ENCODE data around the gene AQP12A. TPM values are rescaled to one million over a fixed set of nuclear protein-coding genes. Genes with fewer than 3 reads are reported as not detected.

AQP12A gene
- total and polyA plus RNA-seq, 2 experiments from 2014 or later = not detected

DNA sequence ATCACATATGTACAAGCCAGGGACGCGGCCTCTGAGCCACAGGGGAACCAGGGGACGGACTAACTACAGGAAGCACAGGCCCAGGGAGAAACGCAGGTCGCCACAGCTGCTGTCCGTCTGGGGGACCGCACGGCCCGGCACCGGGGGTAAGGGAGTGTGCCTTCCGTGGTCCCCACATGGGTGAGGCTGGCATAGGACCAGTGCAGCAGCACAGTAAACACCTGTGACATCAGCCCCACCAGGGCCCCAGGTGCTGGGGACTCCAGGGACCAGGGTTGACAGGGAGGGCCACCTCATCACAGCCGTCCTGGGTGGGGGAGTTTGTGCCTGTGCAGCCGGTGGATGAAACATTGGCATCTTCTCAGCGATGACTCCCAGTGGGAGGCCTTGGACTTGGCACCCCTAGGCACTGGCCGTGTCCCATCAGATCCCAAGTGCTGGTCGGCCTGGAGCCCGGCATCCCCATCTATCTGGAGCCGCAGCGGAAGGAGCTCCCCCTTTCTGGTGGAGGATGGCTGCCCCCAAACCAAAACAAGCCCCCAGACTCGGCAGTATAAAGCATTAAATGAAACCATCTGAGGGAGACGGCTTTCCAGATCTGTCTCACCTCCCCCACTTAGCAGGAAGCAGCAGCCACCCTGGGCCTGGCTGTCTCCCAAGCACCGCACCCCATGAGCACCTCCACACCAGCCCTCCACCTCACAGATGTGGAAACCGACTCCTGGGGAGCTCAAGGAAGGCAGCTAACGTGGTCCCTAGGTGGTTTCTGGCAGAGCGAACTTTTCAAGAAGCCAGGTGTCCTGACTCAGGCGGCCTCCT is 22.5 kb downstream of the AQP12A start (continued):
- TF ChIP-seq EZH2phosphoT487 (IDR thresholded peaks at IDR 0.05; ENCODE audit: unreplicated experiment) (no peak), ZNF331 (CRISPR knock-in tag; IDR thresholded peaks at IDR 0.05; ENCODE audit: low read depth) (no peak), CREB1 (CRISPR knock-in tag; IDR thresholded peaks at IDR 0.05; ENCODE audit: low read depth) (no peak), EZH2 (IDR thresholded peaks at IDR 0.05; ENCODE audit: low read depth, unreplicated experiment) (no peak)
- TF ChIP-seq, protein P1, sequence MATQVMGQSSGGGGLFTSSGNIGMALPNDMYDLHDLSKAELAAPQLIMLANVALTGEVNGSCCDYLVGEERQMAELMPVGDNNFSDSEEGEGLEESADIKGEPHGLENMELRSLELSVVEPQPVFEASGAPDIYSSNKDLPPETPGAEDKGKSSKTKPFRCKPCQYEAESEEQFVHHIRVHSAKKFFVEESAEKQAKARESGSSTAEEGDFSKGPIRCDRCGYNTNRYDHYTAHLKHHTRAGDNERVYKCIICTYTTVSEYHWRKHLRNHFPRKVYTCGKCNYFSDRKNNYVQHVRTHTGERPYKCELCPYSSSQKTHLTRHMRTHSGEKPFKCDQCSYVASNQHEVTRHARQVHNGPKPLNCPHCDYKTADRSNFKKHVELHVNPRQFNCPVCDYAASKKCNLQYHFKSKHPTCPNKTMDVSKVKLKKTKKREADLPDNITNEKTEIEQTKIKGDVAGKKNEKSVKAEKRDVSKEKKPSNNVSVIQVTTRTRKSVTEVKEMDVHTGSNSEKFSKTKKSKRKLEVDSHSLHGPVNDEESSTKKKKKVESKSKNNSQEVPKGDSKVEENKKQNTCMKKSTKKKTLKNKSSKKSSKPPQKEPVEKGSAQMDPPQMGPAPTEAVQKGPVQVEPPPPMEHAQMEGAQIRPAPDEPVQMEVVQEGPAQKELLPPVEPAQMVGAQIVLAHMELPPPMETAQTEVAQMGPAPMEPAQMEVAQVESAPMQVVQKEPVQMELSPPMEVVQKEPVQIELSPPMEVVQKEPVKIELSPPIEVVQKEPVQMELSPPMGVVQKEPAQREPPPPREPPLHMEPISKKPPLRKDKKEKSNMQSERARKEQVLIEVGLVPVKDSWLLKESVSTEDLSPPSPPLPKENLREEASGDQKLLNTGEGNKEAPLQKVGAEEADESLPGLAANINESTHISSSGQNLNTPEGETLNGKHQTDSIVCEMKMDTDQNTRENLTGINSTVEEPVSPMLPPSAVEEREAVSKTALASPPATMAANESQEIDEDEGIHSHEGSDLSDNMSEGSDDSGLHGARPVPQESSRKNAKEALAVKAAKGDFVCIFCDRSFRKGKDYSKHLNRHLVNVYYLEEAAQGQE (IDR thresholded peaks at IDR 0.05; ENCODE audit: unreplicated experiment) = no peak
- TF ChIP-seq, protein P2, sequence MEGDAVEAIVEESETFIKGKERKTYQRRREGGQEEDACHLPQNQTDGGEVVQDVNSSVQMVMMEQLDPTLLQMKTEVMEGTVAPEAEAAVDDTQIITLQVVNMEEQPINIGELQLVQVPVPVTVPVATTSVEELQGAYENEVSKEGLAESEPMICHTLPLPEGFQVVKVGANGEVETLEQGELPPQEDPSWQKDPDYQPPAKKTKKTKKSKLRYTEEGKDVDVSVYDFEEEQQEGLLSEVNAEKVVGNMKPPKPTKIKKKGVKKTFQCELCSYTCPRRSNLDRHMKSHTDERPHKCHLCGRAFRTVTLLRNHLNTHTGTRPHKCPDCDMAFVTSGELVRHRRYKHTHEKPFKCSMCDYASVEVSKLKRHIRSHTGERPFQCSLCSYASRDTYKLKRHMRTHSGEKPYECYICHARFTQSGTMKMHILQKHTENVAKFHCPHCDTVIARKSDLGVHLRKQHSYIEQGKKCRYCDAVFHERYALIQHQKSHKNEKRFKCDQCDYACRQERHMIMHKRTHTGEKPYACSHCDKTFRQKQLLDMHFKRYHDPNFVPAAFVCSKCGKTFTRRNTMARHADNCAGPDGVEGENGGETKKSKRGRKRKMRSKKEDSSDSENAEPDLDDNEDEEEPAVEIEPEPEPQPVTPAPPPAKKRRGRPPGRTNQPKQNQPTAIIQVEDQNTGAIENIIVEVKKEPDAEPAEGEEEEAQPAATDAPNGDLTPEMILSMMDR (conservative IDR thresholded peaks at IDR 0.05; ENCODE audit: low read depth in 2 of 2) = no peak

DNA sequence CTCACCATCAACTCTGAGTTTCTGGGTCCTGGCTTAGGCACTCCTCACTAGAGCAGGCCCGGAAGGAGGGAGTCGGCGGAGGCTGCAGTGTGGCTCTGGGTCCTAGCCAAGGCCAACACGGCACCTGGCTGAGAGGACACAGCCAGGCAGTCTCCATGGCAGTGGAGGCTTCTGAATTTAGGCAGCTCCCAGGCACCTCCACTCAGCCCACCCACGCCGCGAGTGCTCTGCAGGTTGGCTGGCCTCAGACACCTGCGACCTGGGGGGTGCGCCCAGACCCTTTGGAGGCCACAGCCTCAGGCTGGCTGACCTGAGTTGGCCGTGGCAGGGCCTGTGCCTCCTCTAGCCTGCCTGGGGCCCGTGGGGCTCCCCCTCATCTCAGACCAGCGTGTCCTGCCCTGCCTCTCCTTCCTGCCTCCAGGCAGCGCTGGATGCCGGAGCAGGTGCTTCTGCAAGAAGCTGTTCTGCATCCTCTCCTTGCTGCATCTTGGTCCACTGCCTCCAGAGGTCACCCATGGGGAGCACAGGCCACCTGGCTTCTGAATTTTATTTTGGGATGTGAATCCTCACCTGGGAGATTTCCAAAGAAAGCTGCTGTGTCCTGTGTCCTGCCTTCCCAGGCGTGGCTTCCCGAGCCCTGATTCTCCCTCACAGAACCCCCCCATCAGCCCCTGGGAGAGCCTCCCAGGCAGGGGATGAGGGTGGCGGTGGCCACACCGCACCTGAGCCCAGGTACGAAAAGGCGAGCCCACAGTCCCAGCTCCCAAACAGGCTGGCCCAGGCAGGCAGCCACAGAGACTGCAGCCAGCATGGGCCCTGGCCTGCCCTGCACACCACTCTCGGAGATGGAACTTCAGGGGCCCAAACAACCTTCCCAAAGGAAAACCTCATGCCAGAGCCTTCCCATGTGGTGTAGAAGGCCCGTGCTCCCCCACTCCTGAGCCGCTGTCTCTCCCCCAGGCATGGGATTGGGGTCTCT is 23.4 kb downstream of the AQP12A start:
- H2AFZ ChIP-seq = no peak overlapping the region
- no peaks in the 10 kb centered on the region for H3K27me3 ChIP-seq (ENCODE audit: insufficient read depth)
- no peak overlapping the region for H3K4me3 Mint-ChIP-seq
- peak overlapping the region; percentile 66; the same call in 1 of the 2 replicates for H3K27ac ChIP-seq (ENCODE audit: low read depth)
- H3K9me2 ChIP-seq (ENCODE audit: insufficient read depth) = no peaks in the 10 kb centered on the region
- peaks cover 36% of the 10 kb centered on the region for H3K36me3 Mint-ChIP-seq (ENCODE audit: low read depth)
- no peaks in the 10 kb centered on the region for H3K4me1 ChIP-seq (ENCODE audit: insufficient read depth)
- ATAC-seq = peak; percentile 21
- H3K27me3 Mint-ChIP-seq (ENCODE audit: insufficient read depth, low read depth, poor library complexity) = peaks cover 36% of the 10 kb centered on the region
- H4K20me1 ChIP-seq (replicated peaks; ENCODE audit: insufficient read depth) = no peaks in the 10 kb centered on the region; the same call in 1 of the 2 replicates
- H3K4me2 ChIP-seq = no peak overlapping the region
- peak overlapping the region; percentile 65 for H3K27ac Mint-ChIP-seq
- no peaks in the 10 kb centered on the region for H3K36me3 ChIP-seq (ENCODE audit: insufficient read depth)
- no peaks in the 10 kb centered on the region for H3K9me3 Mint-ChIP-seq
- TF ChIP-seq POLR2AphosphoS5 (IDR thresholded peaks at IDR 0.05; ENCODE audit: low read depth) = peak; percentile 16; the same call in 1 of the 2 replicates
- TF ChIP-seq, protein P2 (conservative IDR thresholded peaks at IDR 0.05; ENCODE audit: low read depth in 2 of 2) = peak; percentile 28 to 31; a peak in 2 of 4 replicates
- no peak for TF ChIP-seq EZH2phosphoT487 (IDR thresholded peaks at IDR 0.05; ENCODE audit: unreplicated experiment)
- H3F3A ChIP-seq (replicated peaks; ENCODE audit: low read depth) = no peaks in the 10 kb centered on the region
- peak; percentile 58 for DNase-seq (ENCODE audit: low spot score)
- H3K79me2 ChIP-seq (replicated peaks; ENCODE audit: insufficient read depth) = no peaks in the 10 kb centered on the region
- H3K4me1 Mint-ChIP-seq = no peaks in the 10 kb centered on the region; the same call in 2 of the 3 replicates
- no peak overlapping the region for H3K4me3 ChIP-seq
